ENCODE results near the gene HDAC2. TPM values are rescaled to one million over a fixed set of nuclear protein-coding genes. Genes with fewer than 3 reads are reported as not detected.

The HDAC2 gene
- total RNA-seq, 1 experiment from 2014 or later, result 206 TPM

- no peak overlapping the region for H3K4me3 ChIP-seq (ENCODE audit: low read depth in 2 of 2, low read length in 2 of 2)
- no peaks in the 10 kb centered on the region for H3K4me1 ChIP-seq (ENCODE audit: control insufficient read depth, insufficient read depth, low read length)
- TF ChIP-seq TCF7L2 (IDR thresholded peaks at IDR 0.05; ENCODE audit: low read depth, low read length), result no peak
- no peak for TF ChIP-seq SIN3A (IDR thresholded peaks at IDR 0.05; ENCODE audit: borderline replicate concordance, insufficient read depth, low read depth, low read length)
- no peak for TF ChIP-seq REST (IDR thresholded peaks at IDR 0.05; ENCODE audit: insufficient read depth in 1 of 2, low read depth in 2 of 2, low read length in 1 of 2)
- TF ChIP-seq CTCF (IDR thresholded peaks at IDR 0.05), result no peak
- TF ChIP-seq POLR2AphosphoS5 (IDR thresholded peaks at IDR 0.05; ENCODE audit: low read depth, low read length), result no peak
- DNase-seq (ENCODE audit: low read depth, low spot score) (no peak), ATAC-seq (no peak)
- in situ Hi-C loops (cut with HindIII; ENCODE audit: low pct_unique_long_range_greater_than_20kb, low sequenced_read_pairs), result no loop called here
- no peaks in the 10 kb centered on the region for H3K9me3 ChIP-seq (ENCODE audit: control insufficient read depth, insufficient read depth, low read depth, low read length)
- H3K36me3 ChIP-seq (ENCODE audit: control insufficient read depth, insufficient read depth, low read length), result no peaks in the 10 kb centered on the region
- intact Hi-C loops (cut with micrococcal nuclease; ENCODE audit: unreplicated experiment), result no loop called here
- no TSS peak for BruUV-seq (replicated peaks)
- ChIA-PET CTCF (interaction anchor here (0.8 kb wide), 1 partner anchor 1593 kb away, joined by 8 read pairs; no protein-coding TSS in a partner anchor), POLR2A (interaction anchor here (0.5 kb wide), 1 partner anchor 27 kb away, joined by 3 read pairs; no protein-coding TSS in a partner anchor)
- H3K27ac ChIP-seq (ENCODE audit: low read length), result no peak overlapping the region
- H3K27me3 ChIP-seq (ENCODE audit: control insufficient read depth, insufficient read depth, low read length), result no peaks in the 10 kb centered on the region
These were observed 82.5 kb downstream of the HDAC2 start for GRCh38 chr6:113888493-113888892.

DNA sequence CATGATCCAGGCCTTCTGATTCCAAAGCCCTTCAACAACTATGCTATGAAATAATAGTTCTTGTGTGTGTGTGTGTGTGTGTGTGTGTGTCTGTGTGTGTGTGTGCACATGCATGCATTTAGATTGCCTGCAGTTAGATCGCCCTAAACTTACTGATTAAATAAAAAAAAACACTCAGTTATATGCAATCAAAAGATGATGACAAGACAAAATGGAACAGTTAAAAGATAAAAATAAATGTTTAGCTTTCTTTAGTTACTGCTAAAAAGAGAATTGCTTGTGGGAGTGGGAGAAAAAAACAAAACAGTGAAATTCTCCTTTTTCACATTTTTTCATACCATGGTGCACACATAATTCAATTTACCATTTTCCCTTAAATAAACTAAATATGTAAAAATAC lies 84.4 kb downstream of the HDAC2 start:
- in situ Hi-C loops (cut with HindIII; ENCODE audit: low pct_unique_long_range_greater_than_20kb, low sequenced_read_pairs) (no loop called here), intact Hi-C loops (cut with micrococcal nuclease; ENCODE audit: unreplicated experiment) (no loop called here)
- Histone ChIP-seq H3K36me3 (ENCODE audit: control insufficient read depth, insufficient read depth, low read length) (no peaks in the 10 kb centered on the region), H3K4me3 (ENCODE audit: low read depth in 2 of 2, low read length in 2 of 2) (no peak overlapping the region), H3K9me3 (ENCODE audit: control insufficient read depth, insufficient read depth, low read depth, low read length) (no peaks in the 10 kb centered on the region), H3K27ac (ENCODE audit: low read length) (no peak overlapping the region), H3K4me1 (ENCODE audit: control insufficient read depth, insufficient read depth, low read length) (no peaks in the 10 kb centered on the region), H3K27me3 (ENCODE audit: control insufficient read depth, insufficient read depth, low read length) (no peaks in the 10 kb centered on the region)
- TF ChIP-seq POLR2AphosphoS5 (IDR thresholded peaks at IDR 0.05; ENCODE audit: low read depth, low read length) (no peak), CTCF (IDR thresholded peaks at IDR 0.05) (no peak), TCF7L2 (IDR thresholded peaks at IDR 0.05; ENCODE audit: low read depth, low read length) (no peak), SIN3A (IDR thresholded peaks at IDR 0.05; ENCODE audit: borderline replicate concordance, insufficient read depth, low read depth, low read length) (no peak), REST (IDR thresholded peaks at IDR 0.05; ENCODE audit: insufficient read depth in 1 of 2, low read depth in 2 of 2, low read length in 1 of 2) (no peak)
- POLR2A ChIA-PET, result no interaction called here
- no TSS peak for BruUV-seq (replicated peaks)
- ATAC-seq (no peak), DNase-seq (ENCODE audit: low read depth, low spot score) (no peak)
- CTCF ChIA-PET, result interaction anchor here (0.7 kb wide), 1 partner anchor 21 kb away, joined by 4 read pairs; no protein-coding TSS in a partner anchor
